ENCODE data around the gene FAIM2. TPM values are rescaled to one million over a fixed set of nuclear protein-coding genes. Genes with fewer than 3 reads are reported as not detected.

Gene FAIM2
- total and polyA plus RNA-seq, 11 donors = 0.33 to 15.0 (median 5.0) TPM

DNA sequence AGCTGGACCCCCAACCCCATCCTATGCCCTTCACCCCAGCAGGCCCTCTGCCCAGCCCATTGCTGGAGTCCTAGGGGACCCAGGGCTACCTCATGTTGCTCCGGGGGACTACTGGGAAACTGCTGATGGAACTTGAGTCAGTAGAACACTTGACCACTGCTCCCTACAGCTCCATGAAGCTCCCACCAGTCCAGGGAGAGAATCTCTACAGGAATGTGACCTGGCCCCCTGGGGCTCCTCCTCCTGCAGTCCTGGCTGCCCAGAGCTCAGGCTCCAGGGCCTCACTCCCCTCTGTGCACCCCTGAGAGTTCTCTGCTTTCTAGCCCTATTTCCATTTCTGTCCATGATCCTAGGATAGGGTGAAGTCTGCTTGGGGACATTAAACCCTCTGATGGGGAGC lies 36.0 kb upstream of the FAIM2 start:
- Histone ChIP-seq H3K4me1 (no peaks in the 10 kb centered on the region), H3K4me3 (no peak overlapping the region), H3K27ac (no peak overlapping the region), H3K27me3 (peaks cover 0 to 3% (median 0%) of the 10 kb centered on the region in 9 donors), H3K9me3 (no peaks in the 10 kb centered on the region), H3K36me3 (no peaks in the 10 kb centered on the region)
- no peak for DNase-seq
- ATAC-seq = peak in 1 of 4 donors; percentile 24
- TF ChIP-seq, protein P1, sequence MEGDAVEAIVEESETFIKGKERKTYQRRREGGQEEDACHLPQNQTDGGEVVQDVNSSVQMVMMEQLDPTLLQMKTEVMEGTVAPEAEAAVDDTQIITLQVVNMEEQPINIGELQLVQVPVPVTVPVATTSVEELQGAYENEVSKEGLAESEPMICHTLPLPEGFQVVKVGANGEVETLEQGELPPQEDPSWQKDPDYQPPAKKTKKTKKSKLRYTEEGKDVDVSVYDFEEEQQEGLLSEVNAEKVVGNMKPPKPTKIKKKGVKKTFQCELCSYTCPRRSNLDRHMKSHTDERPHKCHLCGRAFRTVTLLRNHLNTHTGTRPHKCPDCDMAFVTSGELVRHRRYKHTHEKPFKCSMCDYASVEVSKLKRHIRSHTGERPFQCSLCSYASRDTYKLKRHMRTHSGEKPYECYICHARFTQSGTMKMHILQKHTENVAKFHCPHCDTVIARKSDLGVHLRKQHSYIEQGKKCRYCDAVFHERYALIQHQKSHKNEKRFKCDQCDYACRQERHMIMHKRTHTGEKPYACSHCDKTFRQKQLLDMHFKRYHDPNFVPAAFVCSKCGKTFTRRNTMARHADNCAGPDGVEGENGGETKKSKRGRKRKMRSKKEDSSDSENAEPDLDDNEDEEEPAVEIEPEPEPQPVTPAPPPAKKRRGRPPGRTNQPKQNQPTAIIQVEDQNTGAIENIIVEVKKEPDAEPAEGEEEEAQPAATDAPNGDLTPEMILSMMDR (IDR thresholded peaks at IDR 0.05) = no peak
- no peak for TF ChIP-seq POLR2A (IDR thresholded peaks at IDR 0.05)
- intact Hi-C loops (cut with DNase I) = loop anchor here in 2 of 10 donors (5.0 to 10.0 kb wide), 2 partner anchors 65 to 72 kb away; no protein-coding TSS in a partner anchor
- WGBS, 4 donors = 91 to 100% (median 96%) methylated on average over 1 of the region's 1 CpG

DNA sequence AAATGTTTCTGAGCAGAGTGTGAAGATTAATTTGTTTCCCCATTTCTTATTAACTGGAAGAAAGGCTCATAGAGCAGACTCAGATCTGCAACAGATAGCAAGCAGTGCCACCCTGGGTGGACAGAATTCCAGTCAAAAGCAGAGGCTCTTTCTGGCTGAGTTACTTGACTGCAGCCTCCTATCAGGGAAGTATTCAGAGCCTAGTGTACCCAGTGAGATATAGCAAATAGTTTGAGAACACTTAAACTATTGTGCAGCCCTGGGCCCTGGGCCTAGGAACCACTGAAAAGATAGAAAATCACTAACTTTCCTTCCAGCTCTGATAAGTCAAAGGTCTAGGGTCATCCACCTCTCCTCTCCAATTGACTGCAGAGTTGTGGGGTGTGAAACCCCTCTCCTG lies 35.6 kb upstream of the FAIM2 start:
- H3K36me3 ChIP-seq = no peaks in the 10 kb centered on the region
- H3K27me3 ChIP-seq = peaks cover 0 to 3% (median 0%) of the 10 kb centered on the region in 9 donors
- ATAC-seq (no peak), DNase-seq (no peak)
- H3K9me3 ChIP-seq = no peaks in the 10 kb centered on the region
- H3K27ac ChIP-seq = no peak overlapping the region
- no peaks in the 10 kb centered on the region for H3K4me1 ChIP-seq
- TF ChIP-seq, protein P1 (IDR thresholded peaks at IDR 0.05) = no peak
- no peak for TF ChIP-seq POLR2A (IDR thresholded peaks at IDR 0.05)
- intact Hi-C loops (cut with DNase I) = no loop called here
- no peak overlapping the region for H3K4me3 ChIP-seq

DNA sequence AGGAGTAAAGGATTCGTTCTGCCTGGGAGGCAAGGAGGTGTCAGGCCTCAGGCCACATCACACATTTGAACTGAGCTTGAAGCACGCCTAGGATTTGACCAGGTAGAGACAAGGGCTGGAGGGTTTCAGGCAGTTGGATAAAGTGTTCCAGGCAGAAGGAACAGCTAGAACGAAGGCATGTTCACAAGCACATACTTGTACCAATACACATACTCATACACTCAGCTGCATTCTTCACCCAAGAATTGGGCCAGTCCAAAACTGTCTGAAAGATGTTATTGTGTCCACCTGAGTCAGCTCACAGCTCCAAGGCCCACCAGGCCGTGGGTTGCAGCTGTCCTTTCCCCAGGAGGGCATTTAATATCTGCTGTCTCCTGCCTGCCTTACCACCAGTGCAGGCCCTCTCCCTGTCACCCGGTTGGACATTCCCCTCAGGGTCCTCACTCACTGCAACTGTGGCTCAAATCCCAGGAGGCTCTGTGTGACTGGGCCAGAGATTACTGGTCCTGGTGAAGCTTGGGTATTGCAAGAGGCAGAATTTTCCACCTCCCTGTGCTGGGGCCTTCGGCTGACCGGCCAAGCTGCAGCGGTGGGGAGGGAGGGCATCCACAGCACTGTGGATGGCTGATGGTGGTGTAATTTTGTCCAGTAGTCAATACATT lies 34.1 kb upstream of the FAIM2 start:
- intact Hi-C loops (cut with DNase I) = no loop called here
- H3K9me3 ChIP-seq = no peaks in the 10 kb centered on the region
- DNase-seq = no peak
- H3K27me3 ChIP-seq = peaks cover 0 to 3% (median 0%) of the 10 kb centered on the region in 9 donors
- no peak overlapping the region for H3K4me3 ChIP-seq
- ATAC-seq = no peak
- H3K4me1 ChIP-seq = no peaks in the 10 kb centered on the region
- no peak for TF ChIP-seq POLR2A (IDR thresholded peaks at IDR 0.05)
- TF ChIP-seq, protein P1 (IDR thresholded peaks at IDR 0.05) = no peak
- 83 to 98% (median 90%) methylated on average over 7 to 8 of the region's 8 CpGs for WGBS, 4 donors
- H3K27ac ChIP-seq = no peak overlapping the region
- no peaks in the 10 kb centered on the region for H3K36me3 ChIP-seq

DNA sequence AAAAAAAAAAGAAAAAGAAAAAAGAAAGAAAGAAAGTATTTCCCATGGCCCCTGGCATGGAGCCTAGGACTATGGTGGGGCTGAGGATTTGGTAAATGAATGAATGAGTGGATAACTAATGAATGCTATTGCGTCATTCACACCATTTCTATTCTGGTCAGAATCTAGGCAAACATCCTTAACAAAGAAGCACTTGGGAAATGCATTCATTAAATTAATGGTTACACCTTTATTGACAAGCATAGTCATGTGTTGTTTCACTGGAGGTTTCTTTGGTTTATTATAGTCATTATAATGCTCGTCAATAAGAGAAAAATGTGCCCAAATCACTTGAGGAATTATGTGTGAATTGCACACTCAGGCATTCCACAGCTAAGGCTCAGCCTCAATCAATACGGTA lies 33.2 kb upstream of the FAIM2 start:
- Histone ChIP-seq H3K27ac (no peak overlapping the region), H3K27me3 (peaks cover 0 to 3% (median 0%) of the 10 kb centered on the region in 9 donors), H3K36me3 (no peaks in the 10 kb centered on the region), H3K4me1 (no peaks in the 10 kb centered on the region), H3K9me3 (no peaks in the 10 kb centered on the region), H3K4me3 (no peak overlapping the region)
- TF ChIP-seq, protein P1 (IDR thresholded peaks at IDR 0.05) = no peak
- TF ChIP-seq POLR2A (IDR thresholded peaks at IDR 0.05) = no peak
- ATAC-seq = no peak
- WGBS, 4 donors = 82 to 95% (median 90%) methylated on average over 3 of the region's 3 CpGs
- no peak for DNase-seq
- intact Hi-C loops (cut with DNase I) = no loop called here

Measured in heart left ventricle (tissue), 16 donors.